ENCODE results near the gene MTUS2. TPM values are rescaled to one million over a fixed set of nuclear protein-coding genes. Genes with fewer than 3 reads are reported as not detected.

The MTUS2 gene
- total RNA-seq, 1 experiment from 2014 or later = not detected

- DNase-seq (ENCODE audit: low read depth, low spot score) = no peak
- in situ Hi-C loops (cut with HindIII; ENCODE audit: low pct_unique_long_range_greater_than_20kb, low sequenced_read_pairs) = no loop called here
Observed at GRCh38 chr13:29446016-29446415, 625.9 kb downstream of the MTUS2 start.

DNA sequence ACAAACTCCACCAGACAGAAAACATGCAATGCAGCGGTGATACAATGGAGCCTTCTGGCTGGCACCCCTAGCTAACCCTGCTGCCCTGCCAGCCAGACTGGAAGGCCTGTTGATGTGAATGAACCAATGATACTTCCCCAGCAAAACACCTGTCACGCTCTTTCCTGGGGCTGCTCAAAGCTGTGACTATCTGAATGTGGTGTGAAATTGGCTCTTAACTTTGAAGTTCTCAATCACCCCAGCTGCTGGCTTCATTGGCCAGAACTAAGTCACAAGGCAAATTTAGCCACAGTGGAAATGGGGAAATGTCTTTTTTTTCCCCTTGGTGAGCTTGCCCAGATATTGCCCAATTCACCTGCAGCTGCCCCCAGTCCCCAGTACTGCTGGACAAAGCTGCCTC lies 628.0 kb downstream of the MTUS2 start:
- no peak for DNase-seq (ENCODE audit: low read depth, low spot score)
- in situ Hi-C loops (cut with HindIII; ENCODE audit: low pct_unique_long_range_greater_than_20kb, low sequenced_read_pairs) = no loop called here

DNA sequence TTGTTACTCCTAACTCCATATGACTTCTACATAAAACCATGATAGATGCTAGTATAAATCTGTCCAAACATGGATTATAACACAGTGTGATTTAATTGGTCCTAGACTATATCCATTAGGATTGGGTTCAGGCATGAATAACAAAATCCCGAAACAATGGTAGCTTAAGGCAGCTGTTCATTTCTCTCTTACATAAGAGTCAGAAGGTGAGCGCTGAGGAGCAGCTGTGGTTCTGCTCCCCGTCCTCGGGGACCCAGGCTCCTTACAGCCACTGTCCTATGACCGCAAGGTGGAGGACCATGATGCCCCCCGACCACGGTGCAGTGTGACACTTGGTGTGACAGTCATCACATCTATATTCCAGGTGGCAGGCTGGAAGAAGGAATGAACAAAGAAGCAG lies 629.6 kb downstream of the MTUS2 start:
- no peak for DNase-seq (ENCODE audit: low read depth, low spot score)
- in situ Hi-C loops (cut with HindIII; ENCODE audit: low pct_unique_long_range_greater_than_20kb, low sequenced_read_pairs) = no loop called here

GRCh38 chr13:29451976-29452375 lies 631.8 kb downstream of the MTUS2 start:
- in situ Hi-C loops (cut with HindIII; ENCODE audit: low pct_unique_long_range_greater_than_20kb, low sequenced_read_pairs) = no loop called here

GRCh38 chr13:29452773-29453616 lies 632.9 kb downstream of the MTUS2 start:
- no peak for DNase-seq (ENCODE audit: low read depth, low spot score)
- in situ Hi-C loops (cut with HindIII; ENCODE audit: low pct_unique_long_range_greater_than_20kb, low sequenced_read_pairs) = no loop called here

More at GRCh38 chr13:29451976-29452375, 631.8 kb downstream of the MTUS2 start:
- DNase-seq (ENCODE audit: low read depth, low spot score) = no peak

GRCh38 chr13:29453617-29454011 lies 633.5 kb downstream of the MTUS2 start:
- in situ Hi-C loops (cut with HindIII; ENCODE audit: low pct_unique_long_range_greater_than_20kb, low sequenced_read_pairs) = no loop called here
- DNase-seq (ENCODE audit: low read depth, low spot score) = no peak

- in situ Hi-C loops (cut with HindIII; ENCODE audit: low pct_unique_long_range_greater_than_20kb, low sequenced_read_pairs) = no loop called here
- peak; percentile 62 for DNase-seq (ENCODE audit: low read depth, low spot score)
Observed at GRCh38 chr13:29454931-29455481, 634.9 kb downstream of the MTUS2 start.

GRCh38 chr13:29456419-29456818 lies 636.3 kb downstream of the MTUS2 start:
- DNase-seq (ENCODE audit: low read depth, low spot score) = no peak
- in situ Hi-C loops (cut with HindIII; ENCODE audit: low pct_unique_long_range_greater_than_20kb, low sequenced_read_pairs) = no loop called here

GRCh38 chr13:29457299-29457698 lies 637.2 kb downstream of the MTUS2 start:
- in situ Hi-C loops (cut with HindIII; ENCODE audit: low pct_unique_long_range_greater_than_20kb, low sequenced_read_pairs) = no loop called here
- DNase-seq (ENCODE audit: low read depth, low spot score) = peak; percentile 35

- in situ Hi-C loops (cut with HindIII; ENCODE audit: low pct_unique_long_range_greater_than_20kb, low sequenced_read_pairs) = no loop called here
- no peak for DNase-seq (ENCODE audit: low read depth, low spot score)
Observed at GRCh38 chr13:29458419-29458818, 638.3 kb downstream of the MTUS2 start.

DNA sequence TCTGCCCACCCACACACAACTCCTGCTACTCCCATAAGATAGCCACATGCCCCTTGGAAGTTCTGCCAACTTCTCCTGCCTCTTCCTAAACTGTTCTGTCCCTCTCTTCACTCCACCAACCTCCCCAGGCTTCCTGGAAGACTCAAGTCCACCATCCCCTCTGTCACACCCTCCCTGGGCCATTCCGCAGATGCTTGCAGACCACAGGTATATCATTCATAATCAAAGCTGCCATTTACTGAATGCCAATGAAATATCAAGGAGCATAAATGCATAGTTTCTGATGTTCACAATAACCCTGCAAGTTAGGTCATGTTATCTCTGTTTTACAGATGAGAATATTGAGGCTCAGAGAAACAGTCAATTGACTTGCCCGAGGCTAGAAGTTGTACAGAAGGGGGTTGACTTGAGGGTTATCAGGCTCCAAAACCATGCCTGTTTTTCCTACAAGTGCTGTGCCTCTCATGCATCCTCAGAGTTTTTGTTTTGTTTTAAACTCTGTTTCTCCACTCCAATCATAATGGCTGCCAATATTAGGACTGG lies 639.7 kb downstream of the MTUS2 start:
- DNase-seq (ENCODE audit: low read depth, low spot score) = no peak
- in situ Hi-C loops (cut with HindIII; ENCODE audit: low pct_unique_long_range_greater_than_20kb, low sequenced_read_pairs) = no loop called here

- in situ Hi-C loops (cut with HindIII; ENCODE audit: low pct_unique_long_range_greater_than_20kb, low sequenced_read_pairs) = no loop called here
- no peak for DNase-seq (ENCODE audit: low read depth, low spot score)
Observed at GRCh38 chr13:29464105-29464679, 644.1 kb downstream of the MTUS2 start.

DNA sequence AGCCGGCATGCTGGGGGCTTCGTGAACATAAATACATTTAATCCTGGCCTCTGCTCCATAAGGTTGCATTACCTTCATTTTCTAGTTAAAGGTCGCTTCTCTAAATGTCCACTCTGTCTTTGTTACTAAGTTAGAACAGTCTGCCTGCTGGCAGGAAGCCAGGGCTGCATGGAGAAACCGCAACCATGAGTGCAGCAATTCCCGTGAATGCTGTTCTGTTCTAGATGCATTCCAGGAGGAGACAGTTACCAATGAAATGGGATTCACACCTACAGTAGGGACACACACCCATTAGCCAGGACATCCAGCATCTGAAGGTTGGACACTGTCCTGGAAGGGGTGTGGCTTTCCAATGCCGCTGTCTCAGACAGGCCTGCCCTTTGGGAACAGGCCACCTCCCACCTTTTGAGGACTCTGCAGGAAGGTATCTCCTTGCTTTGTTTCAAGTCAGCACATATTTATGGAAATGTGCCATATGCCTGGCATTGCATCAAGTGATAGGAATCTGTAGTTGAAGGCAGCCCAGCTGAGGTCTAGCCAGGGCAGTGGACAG lies 645.7 kb downstream of the MTUS2 start:
- in situ Hi-C loops (cut with HindIII; ENCODE audit: low pct_unique_long_range_greater_than_20kb, low sequenced_read_pairs) = no loop called here
- DNase-seq (ENCODE audit: low read depth, low spot score) = peak; percentile 83

DNA sequence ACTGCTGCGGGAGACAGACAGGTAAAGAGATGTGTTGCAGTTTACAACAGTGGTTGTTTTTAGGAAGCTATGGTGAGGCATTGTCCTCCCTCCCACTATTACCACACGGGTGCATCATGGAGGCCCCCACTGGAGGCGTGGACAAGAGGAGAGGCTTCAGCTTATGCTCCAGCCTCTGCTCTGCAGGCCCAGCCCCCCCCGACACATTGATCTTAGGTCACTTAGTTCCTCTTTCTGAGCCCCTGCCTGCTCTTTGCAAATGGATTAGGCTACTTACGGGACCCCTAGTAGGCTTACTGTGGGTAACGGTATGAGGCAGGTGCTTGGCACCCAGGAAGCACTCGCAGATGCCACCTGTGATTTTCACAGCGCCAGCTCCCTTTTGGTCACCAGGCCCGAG lies 651.4 kb downstream of the MTUS2 start:
- no peak for DNase-seq (ENCODE audit: low read depth, low spot score)
- in situ Hi-C loops (cut with HindIII; ENCODE audit: low pct_unique_long_range_greater_than_20kb, low sequenced_read_pairs) = no loop called here

DNA sequence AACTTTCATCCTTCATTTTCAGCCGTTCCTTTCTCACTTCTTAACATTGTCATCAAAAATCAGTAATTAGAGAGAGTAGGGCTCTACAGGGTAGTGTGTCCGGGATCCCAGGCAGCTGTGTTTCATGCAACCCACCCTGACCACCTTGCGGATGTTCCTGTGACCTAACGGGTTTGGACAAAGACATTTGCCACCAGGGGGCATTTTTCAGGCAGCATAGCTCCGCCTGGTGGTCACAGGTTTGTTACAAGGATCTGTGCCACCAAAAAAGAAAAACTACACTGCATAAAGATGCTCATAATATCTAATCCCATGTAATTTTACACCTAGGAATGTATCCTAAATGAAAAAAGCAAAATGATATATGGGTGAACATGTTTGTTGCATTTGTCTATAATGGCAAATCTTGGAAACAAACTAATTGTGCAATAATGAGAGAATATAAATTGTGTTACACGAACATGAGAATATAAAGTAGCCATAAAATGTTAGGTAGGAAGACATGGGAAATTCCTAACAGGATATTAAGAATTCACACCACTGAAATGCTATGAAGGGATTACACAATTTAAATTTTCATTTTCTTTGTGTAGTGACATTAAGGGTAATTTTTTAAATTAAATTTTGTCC lies 652.3 kb downstream of the MTUS2 start:
- DNase-seq (ENCODE audit: low read depth, low spot score) = peak; percentile 77
- in situ Hi-C loops (cut with HindIII; ENCODE audit: low pct_unique_long_range_greater_than_20kb, low sequenced_read_pairs) = no loop called here

DNA sequence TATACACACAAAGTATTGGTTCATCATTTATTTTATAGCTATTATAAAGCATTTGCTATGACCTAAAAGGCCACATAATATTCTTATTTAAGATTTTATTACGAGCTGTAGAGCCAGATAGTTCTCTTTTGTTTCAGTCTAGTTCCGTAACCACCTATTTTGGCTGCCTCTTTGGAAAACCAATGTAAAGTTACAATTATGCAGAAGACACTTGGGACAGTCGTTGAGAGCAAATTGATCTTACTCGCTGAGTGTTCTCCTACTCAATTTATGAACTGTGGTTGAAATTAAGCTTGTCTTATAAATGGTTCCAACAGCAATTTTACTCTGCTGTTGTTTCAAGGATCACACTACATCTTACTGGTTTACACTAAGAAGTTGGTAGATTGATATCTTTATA lies 653.0 kb downstream of the MTUS2 start:
- DNase-seq (ENCODE audit: low read depth, low spot score) = no peak
- in situ Hi-C loops (cut with HindIII; ENCODE audit: low pct_unique_long_range_greater_than_20kb, low sequenced_read_pairs) = no loop called here

DNA sequence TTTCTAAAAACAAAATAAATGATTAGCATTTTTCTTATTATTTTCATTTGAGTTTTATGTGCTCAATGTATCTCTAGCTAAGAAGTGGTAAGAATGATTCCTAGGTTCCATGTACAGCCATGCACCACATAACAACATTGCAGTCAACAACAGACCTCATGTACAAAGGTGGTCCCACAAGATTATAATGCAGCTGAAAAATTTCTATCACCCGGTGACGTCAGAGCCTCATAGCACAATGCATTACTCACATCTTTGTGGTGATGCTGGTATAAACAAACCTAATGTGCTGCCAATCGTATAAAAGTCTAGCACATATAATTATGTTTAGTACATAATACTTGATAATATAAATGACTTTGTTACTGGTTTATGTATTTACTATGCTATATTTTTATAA lies 654.9 kb downstream of the MTUS2 start:
- DNase-seq (ENCODE audit: low read depth, low spot score) = peak; percentile 36
- in situ Hi-C loops (cut with HindIII; ENCODE audit: low pct_unique_long_range_greater_than_20kb, low sequenced_read_pairs) = no loop called here

- DNase-seq (ENCODE audit: low read depth, low spot score) = no peak
- in situ Hi-C loops (cut with HindIII; ENCODE audit: low pct_unique_long_range_greater_than_20kb, low sequenced_read_pairs) = no loop called here
Observed at GRCh38 chr13:29476046-29476445, 655.9 kb downstream of the MTUS2 start.
